Breast epithelium (tissue), 3 donors: Measurements from ENCODE around the gene CARD16.

Experiments
- POLR2A ChIP-seq: fragments of 450-650 bp; IDR thresholded peaks from one replicate; pipeline ENCODE4 v1.6.1; 2016; ENCODE audit warnings: antibody characterized with exemption, mild to moderate bottlenecking, moderate library complexity
- TF ChIP-seq, protein P1 (sequence below), 3 donors: fragments of 450-650 bp; IDR thresholded peaks; one replicate each; pipeline ENCODE4 v1.5.1; 2016 to 2017; ENCODE audit warnings: antibody characterized with exemption in 3 of 3, mild to moderate bottlenecking in 3 of 3, moderate library complexity in 3 of 3

GRCh38 chr11:105034813-105035620, 10.1 kb downstream of the CARD16 start, which contains the start of gene CASP1:
- TF ChIP-seq, protein P1, sequence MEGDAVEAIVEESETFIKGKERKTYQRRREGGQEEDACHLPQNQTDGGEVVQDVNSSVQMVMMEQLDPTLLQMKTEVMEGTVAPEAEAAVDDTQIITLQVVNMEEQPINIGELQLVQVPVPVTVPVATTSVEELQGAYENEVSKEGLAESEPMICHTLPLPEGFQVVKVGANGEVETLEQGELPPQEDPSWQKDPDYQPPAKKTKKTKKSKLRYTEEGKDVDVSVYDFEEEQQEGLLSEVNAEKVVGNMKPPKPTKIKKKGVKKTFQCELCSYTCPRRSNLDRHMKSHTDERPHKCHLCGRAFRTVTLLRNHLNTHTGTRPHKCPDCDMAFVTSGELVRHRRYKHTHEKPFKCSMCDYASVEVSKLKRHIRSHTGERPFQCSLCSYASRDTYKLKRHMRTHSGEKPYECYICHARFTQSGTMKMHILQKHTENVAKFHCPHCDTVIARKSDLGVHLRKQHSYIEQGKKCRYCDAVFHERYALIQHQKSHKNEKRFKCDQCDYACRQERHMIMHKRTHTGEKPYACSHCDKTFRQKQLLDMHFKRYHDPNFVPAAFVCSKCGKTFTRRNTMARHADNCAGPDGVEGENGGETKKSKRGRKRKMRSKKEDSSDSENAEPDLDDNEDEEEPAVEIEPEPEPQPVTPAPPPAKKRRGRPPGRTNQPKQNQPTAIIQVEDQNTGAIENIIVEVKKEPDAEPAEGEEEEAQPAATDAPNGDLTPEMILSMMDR (IDR thresholded peaks at IDR 0.05) = no peak
- TF ChIP-seq POLR2A = no peak
